Endodermal cell (in vitro differentiated cells): ENCODE measurements around the gene EIF3M. TPM values are rescaled to one million over a fixed set of nuclear protein-coding genes. Genes with fewer than 3 reads are reported as not detected.

Source experiments
- DNase-seq: peaks from one replicate; pipeline ENCODE4 v3.0.0-alpha.2; 2017
- H3K27ac ChIP-seq: 2 replicates; pipeline ENCODE4 v1.5.1; 2013; ENCODE audit warnings: mild to moderate bottlenecking, low read depth, low read length, moderate library complexity
- H3K27me3 ChIP-seq: 2 replicates; pipeline ENCODE4 v1.6.1; 2013; ENCODE audit warnings: mild to moderate bottlenecking, low read length, moderate library complexity; ENCODE audit not compliant: insufficient read depth, control insufficient read depth, poor library complexity, severe bottlenecking
- H3K36me3 ChIP-seq: 2 replicates; pipeline ENCODE4 v1.7.0; 2013; ENCODE audit warnings: mild to moderate bottlenecking, low read length, moderate library complexity; ENCODE audit not compliant: control insufficient read depth, insufficient read depth
- H3K4me1 ChIP-seq: one replicate; pipeline ENCODE4 v1.7.0; 2013; ENCODE audit warnings: low read length; ENCODE audit not compliant: control insufficient read depth, insufficient read depth
- H3K4me3 ChIP-seq: 2 replicates; pipeline ENCODE4 v1.5.1; 2013; ENCODE audit warnings: mild to moderate bottlenecking, low read length, moderate library complexity
- H3K9ac ChIP-seq: 2 replicates; pipeline ENCODE4 v1.6.1; 2013; ENCODE audit warnings: mild to moderate bottlenecking, low read length, moderate library complexity; ENCODE audit not compliant: poor library complexity, severe bottlenecking; ENCODE audit errors: extremely low read depth
- H3K9me3 ChIP-seq: 2 replicates; pipeline ENCODE4 v1.6.1; 2013; ENCODE audit warnings: mild to moderate bottlenecking, low read length, moderate library complexity; ENCODE audit not compliant: control insufficient read depth
- H3K27ac Mint-ChIP-seq: 2 replicates; pipeline ENCODE4 v1.8.0; 2020; ENCODE audit warnings: mixed read lengths
- H3K27me3 Mint-ChIP-seq: 2 replicates; pipeline ENCODE4 v1.8.0; 2021; ENCODE audit warnings: mild to moderate bottlenecking, mixed read lengths; ENCODE audit not compliant: insufficient read depth
- H3K36me3 Mint-ChIP-seq: 2 replicates; pipeline ENCODE4 v1.8.0; 2020; ENCODE audit warnings: low read depth, mixed read lengths
- H3K4me1 Mint-ChIP-seq: 2 replicates; pipeline ENCODE4 v1.8.0; 2020; ENCODE audit warnings: mixed read lengths
- H3K4me3 Mint-ChIP-seq: 2 replicates; pipeline ENCODE4 v1.8.0; 2020; ENCODE audit warnings: mild to moderate bottlenecking, moderate library complexity, mixed read lengths
- H3K9me3 Mint-ChIP-seq: 2 replicates; pipeline ENCODE4 v1.8.0; 2020; ENCODE audit warnings: mild to moderate bottlenecking, mixed read lengths
- WGBS, 2 experiments: methylation state at CpG; one replicate each; pipeline versions ENCODE4 v1.1.5 to v1.1.7; 2013; ENCODE audit warnings: missing lambda C conversion rate in 2 of 2, mixed read lengths in 1 of 2; ENCODE audit not compliant: insufficient coverage in 1 of 2, insufficient read length in 1 of 2; 5-methylcytosine and 5-hydroxymethylcytosine counted together
- total RNA-seq, 2 donors: library from RNA; stranded (reverse); fragmentation: NEBNext Ultra II Directional in 1 of 2; extraction: Animal tissue kit (Norgen Biotek cat#: 25700) in 1 of 2; gene quantifications; 2 replicates in 1 of 2; 3 replicates in 1 of 2; pipeline ENCODE4 v1.2.1, GENCODE V29; 2021
- TF ChIP-seq, protein P1 (sequence below): fragments of 200-600 bp; sonication (generic); conservative IDR thresholded peaks from 2 replicates; pipeline ENCODE4 v1.5.0; 2021; ENCODE audit warnings: antibody characterized with exemption, mild to moderate bottlenecking

Gene EIF3M
- total RNA-seq, 2 donors from 2014 or later, result 237 to 269 TPM

DNA sequence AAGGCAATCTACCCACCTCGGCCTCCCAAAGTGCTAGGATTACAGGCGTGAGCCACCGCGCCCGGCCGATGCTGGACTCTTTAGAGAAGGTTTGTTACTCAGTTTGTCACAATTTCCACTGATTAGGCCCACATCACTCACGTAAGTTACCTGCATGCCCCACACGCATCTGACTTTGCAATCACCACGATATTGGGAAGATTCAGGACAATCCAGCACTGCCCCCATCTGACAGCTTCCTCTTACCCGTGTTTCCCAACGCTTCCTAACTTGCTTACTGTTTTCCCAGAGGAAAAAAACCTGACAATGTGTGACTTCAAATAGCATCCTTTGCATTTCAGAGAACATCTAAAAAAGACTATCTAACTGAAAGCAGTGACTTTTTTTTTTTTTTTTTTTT lies 21.8 kb upstream of the EIF3M start:
- TF ChIP-seq, protein P1, sequence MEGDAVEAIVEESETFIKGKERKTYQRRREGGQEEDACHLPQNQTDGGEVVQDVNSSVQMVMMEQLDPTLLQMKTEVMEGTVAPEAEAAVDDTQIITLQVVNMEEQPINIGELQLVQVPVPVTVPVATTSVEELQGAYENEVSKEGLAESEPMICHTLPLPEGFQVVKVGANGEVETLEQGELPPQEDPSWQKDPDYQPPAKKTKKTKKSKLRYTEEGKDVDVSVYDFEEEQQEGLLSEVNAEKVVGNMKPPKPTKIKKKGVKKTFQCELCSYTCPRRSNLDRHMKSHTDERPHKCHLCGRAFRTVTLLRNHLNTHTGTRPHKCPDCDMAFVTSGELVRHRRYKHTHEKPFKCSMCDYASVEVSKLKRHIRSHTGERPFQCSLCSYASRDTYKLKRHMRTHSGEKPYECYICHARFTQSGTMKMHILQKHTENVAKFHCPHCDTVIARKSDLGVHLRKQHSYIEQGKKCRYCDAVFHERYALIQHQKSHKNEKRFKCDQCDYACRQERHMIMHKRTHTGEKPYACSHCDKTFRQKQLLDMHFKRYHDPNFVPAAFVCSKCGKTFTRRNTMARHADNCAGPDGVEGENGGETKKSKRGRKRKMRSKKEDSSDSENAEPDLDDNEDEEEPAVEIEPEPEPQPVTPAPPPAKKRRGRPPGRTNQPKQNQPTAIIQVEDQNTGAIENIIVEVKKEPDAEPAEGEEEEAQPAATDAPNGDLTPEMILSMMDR, result peak; percentile 41
- Histone ChIP-seq H3K4me3 (no peak overlapping the region), H3K27me3 (no peaks in the 10 kb centered on the region), H3K9me3 (no peaks in the 10 kb centered on the region), H3K9ac (no peak overlapping the region), H3K4me1 (no peaks in the 10 kb centered on the region), H3K36me3 (no peaks in the 10 kb centered on the region), H3K27ac (no peak overlapping the region)
- H3K36me3 Mint-ChIP-seq, result no peaks in the 10 kb centered on the region
- H3K4me1 Mint-ChIP-seq, result no peaks in the 10 kb centered on the region
- WGBS, 2 experiments, result 89 to 92% methylated on average over 11 of the region's 11 CpGs
- DNase-seq, result no peak
- no peaks in the 10 kb centered on the region for H3K9me3 Mint-ChIP-seq
- no peak overlapping the region for H3K27ac Mint-ChIP-seq
- H3K4me3 Mint-ChIP-seq, result no peak overlapping the region
- no peaks in the 10 kb centered on the region for H3K27me3 Mint-ChIP-seq

DNA sequence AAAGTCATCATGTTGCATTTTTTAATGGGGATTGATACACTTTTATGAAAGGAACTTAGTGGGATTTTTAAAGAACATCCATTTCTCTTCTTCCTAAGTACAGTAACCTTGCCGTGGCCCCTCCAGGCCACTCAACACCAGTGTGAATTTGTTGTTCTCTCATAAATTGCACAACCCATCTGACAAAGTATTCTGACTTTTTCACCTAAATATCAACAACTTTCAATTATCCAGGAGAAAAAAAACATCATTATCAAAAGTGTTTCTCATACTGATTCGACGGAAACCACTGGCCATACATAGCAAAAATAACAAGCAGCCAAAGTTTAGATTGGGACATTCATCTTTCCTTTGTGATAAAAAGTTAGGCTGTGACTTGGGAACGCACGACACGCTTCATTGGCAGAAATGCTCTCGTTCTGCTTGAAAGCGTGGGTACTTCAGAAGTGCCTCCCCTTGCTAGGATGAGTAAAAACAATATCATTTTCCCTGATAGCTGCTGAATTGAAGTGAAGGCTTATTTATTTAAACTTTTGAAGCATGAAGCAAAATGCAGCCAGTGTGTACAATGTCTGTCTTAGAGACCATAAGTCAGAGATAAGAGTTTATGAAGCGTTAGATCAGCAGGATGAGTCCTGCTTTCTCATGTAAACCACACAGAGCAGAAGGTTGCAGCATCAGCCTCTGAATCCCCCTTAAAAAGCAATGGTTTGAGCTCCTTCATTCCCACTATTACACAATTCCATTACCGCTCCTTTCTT lies 20.6 kb upstream of the EIF3M start:
- Histone ChIP-seq H3K4me3 (no peak overlapping the region), H3K27me3 (no peaks in the 10 kb centered on the region), H3K9ac (no peak overlapping the region), H3K9me3 (no peaks in the 10 kb centered on the region), H3K27ac (no peak overlapping the region), H3K4me1 (no peaks in the 10 kb centered on the region), H3K36me3 (no peaks in the 10 kb centered on the region)
- Mint-ChIP-seq H3K36me3 (no peaks in the 10 kb centered on the region), H3K9me3 (no peaks in the 10 kb centered on the region), H3K27me3 (no peaks in the 10 kb centered on the region), H3K4me1 (no peaks in the 10 kb centered on the region), H3K4me3 (no peak overlapping the region), H3K27ac (no peak overlapping the region)
- no peak for DNase-seq
- WGBS, 2 experiments, result 92 to 99% methylated on average over 9 of the region's 10 CpGs
- TF ChIP-seq, protein P1, result no peak

DNA sequence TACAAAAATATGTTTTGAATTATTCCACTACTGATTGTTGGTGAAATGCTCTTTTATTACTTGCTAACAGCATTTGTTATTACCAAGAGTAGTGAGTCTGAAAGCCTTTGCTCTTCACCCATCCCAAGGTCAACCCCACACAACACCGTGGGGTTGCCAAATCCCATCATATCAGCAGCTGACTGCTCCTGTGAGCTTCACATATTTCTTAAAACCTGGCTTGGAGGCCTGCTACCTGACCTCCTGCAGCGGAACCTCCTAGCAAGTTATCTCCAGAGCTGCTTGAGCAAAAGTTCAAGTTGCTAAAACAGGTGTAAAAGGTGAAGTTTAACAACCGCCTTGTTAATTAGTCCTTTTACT lies 20.1 kb upstream of the EIF3M start:
- H3K27ac ChIP-seq, result no peak overlapping the region
- no peaks in the 10 kb centered on the region for H3K27me3 ChIP-seq
- Mint-ChIP-seq H3K27ac (no peak overlapping the region), H3K9me3 (no peaks in the 10 kb centered on the region), H3K27me3 (no peaks in the 10 kb centered on the region), H3K4me1 (no peaks in the 10 kb centered on the region), H3K4me3 (no peak overlapping the region), H3K36me3 (no peaks in the 10 kb centered on the region)
- 94% methylated on average over 3 of the region's 3 CpGs for whole genome bisulfite sequencing, 2 experiments
- no peak for DNase-seq
- no peak overlapping the region for H3K4me3 ChIP-seq
- H3K9me3 ChIP-seq, result no peaks in the 10 kb centered on the region
- TF ChIP-seq, protein P1, result no peak
- no peaks in the 10 kb centered on the region for H3K4me1 ChIP-seq
- H3K36me3 ChIP-seq, result no peaks in the 10 kb centered on the region
- no peak overlapping the region for H3K9ac ChIP-seq
